GM18499 (cell line): ENCODE results near the gene LOXL1.
"Not testable (repeated sequence)": the region's sequence is repeated elsewhere in the genome, so short reads cannot be mapped to it uniquely, and the experiment has no call there.

Source experiments
- ATAC-seq: cut with Tn5 transposase; IDR thresholded peaks from one replicate; pipeline ENCODE4 v1.9.1; 2021; ENCODE audit warnings: moderate number of reproducible peaks; ENCODE audit not compliant: insufficient read depth, unreplicated experiment

LOXL1 gene

DNA sequence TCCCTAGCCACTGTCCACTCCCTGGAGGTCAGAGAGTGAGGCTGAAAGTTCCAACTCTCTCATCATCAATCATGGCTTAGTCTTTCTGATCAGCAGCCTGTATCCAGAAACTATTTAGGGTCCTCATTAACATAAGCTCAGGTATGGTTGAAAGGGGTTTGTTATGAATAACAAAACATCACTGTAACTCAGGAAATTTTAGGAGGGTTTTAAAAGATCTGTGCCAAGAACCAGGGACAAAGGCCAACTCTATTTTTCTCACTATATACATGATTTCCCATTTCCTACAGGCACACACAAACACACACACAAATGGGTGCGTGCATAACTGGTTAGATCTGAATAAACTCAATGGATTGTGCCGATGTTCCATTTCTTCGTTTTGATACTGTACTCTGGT, 42.2 kb downstream of the LOXL1 start:
- ATAC-seq = no peak

DNA sequence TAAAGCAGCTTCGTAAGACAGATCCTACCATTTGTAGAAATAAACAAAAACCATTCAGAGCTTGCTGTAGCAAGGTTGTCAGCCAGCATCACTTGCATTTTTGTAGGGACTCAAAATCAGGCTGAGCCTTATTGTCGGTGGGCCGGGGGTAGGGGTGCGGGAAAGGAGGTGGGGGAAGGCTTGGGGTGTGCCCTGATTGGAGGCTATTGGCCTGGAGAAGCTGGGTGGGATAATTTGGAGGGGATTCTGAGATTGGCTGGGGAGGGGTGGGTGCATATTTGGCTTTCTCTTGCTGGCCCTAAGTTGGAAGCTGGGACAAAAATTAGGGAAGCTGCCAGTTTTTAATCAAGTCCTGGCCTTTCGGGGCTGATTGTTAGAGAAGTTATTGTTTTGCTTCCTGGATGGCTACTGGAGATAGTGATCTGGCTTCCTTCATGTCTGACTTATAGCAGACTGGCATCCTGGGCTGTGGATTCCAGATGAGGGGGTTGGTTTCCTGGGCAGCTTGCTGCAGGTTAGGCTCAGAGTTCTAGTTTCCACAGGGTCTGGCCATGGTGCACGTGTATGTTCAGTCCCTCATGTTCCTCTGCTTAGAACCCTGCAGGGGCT, 43.0 kb downstream of the LOXL1 start:
- ATAC-seq = no peak

DNA sequence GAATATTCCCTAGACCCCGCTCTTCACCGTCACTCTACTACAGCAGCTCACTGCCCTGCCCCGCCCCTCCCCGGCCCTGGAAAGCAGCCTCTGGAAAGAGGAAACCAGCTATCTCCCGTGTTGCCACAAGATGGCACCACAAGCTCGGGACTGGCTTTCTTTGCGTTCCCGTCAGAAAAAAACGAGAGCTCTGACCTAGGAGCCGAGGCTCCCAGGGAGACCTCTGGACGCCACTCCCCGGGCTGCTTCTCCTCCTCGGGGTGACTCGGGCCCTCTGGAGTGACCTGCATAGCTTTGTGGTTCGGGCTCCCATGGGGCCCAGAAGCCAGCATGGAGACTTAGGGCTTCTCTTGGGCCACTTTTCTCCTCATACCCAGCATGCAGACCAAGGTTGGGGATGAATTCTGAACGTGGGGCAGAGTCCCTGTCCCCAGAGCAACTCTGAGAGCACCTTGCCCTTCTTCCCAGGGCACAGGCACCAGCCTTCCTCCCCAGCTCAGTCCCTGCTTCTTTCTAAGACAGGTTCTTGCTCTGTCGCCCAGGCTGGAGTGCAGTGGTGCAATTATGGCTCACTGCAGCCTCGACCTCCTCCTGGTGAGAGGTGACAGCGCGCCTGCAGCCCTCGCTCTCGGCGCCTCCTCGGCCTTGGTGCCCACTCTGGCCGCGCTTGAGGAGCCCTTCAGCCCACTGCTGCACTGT, 46.9 kb downstream of the LOXL1 start:
- no peak for ATAC-seq

DNA sequence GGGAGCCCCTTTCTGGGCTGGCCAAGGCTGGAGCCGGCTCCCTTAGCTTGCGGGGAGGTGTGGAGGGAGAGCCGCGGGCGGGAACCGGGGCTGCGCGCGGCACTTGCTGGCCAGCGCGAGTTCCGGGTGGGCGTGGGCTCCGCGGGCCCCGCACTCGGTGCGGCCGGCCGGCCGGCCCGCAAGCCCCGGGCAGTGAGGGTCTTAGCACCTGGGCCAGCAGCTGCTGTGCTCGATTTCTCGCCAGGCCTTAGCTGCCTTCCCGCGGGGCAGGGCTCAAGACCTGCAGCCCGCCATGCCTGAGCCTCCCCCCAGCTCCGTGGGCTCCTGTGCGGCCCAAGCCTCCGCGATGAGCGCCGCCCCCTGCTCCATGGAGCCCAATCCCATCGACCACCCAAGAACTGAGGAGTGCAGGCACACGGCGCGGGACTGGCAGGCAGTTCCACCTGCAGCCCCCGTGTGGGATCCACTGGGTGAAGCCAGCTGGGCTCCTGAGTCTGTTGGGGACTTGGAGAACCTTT, 47.5 kb downstream of the LOXL1 start:
- ATAC-seq = not testable (repeated sequence)

DNA sequence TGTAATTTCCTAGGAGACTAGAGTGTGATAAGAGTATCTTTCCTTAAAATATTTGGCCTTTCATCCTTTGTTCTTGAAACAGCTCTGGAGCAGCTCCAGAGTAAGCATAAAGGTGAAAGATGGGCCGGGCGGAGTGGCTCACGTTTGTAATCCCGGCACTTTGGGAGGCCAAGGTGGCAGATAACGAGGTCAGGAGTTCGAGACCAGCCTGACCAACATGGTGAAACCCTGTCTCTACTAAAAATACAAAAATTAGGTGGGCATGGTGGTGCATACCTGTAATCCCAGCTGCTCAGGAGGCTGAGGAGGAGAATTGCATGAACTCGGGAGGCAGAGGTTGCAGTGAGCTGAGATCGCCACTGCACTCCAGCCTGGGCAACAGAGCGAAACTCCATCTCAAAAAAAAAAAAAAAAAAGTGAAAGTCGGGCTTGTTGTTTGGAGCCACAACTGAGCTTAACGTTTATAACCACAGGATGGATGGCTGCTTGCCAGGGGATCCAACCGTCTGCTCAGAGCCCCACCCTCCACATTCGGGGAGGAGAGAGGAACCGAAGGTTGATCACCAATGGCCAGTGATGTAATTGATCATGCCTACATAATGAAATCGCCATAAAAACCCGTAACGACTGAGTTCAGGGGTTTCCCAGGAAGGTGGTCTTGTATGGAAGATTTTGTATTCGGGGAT, 49.3 kb downstream of the LOXL1 start:
- not testable (repeated sequence) for ATAC-seq

DNA sequence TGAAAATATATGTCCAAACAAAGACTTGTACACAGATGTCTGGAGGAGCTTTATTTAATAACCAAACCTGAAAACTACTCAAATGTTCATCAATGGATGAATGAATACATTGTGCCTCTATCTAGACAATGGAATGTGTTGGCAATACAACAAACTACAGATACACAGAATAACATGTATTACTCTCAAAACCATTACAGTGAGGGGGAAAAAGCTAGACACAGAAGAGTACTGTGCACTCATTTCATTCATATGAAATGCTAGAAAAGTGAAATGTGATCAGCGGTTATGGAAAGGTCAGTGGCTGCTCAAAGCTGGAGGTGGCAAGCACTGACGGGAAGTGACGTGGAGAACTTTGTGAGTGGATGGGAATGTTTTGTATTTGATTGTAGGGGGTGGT, 52.6 kb downstream of the LOXL1 start:
- no peak for ATAC-seq

DNA sequence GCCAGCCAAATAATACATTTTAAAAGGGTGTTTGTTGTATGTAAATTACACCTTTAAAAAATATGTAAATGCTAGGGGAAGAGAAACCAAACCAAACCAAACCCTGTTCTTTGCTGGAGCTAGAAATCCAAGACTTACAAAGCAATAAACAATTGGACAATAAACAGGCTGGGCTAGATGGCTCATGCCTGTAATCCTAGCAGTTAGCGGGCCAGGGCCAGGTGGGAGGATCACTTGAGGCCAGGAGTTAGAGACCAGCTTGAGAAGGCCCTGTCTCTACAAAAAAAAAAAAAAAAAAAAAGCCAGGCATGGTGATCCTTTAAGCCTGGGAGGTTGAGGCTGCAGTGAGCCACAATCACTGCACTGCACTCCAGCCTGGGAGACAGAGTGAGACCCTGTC, 53.4 kb downstream of the LOXL1 start:
- ATAC-seq = no peak

DNA sequence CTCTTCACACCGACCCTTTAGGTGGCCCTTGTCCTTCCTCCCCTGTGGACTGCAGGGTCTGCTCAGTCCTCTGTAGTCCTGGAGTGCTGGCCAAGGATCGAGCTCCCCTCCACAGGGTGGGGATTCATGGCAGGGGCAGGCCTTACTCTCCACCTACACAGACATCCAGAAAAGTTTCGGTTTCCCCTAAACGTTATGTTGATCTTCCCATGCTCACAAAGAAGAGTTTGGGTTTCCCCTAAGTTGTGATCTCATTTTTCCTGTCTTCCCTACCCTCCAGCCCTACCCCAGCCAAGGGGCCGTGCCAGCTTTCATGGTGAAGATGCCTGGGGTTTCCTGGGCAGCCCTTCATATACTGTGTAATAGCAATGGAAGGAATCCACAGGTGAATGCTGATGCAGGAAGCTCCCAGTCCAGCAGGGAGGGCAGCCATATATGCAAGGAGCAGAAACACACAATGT, 55.5 kb downstream of the LOXL1 start:
- no peak for ATAC-seq

DNA sequence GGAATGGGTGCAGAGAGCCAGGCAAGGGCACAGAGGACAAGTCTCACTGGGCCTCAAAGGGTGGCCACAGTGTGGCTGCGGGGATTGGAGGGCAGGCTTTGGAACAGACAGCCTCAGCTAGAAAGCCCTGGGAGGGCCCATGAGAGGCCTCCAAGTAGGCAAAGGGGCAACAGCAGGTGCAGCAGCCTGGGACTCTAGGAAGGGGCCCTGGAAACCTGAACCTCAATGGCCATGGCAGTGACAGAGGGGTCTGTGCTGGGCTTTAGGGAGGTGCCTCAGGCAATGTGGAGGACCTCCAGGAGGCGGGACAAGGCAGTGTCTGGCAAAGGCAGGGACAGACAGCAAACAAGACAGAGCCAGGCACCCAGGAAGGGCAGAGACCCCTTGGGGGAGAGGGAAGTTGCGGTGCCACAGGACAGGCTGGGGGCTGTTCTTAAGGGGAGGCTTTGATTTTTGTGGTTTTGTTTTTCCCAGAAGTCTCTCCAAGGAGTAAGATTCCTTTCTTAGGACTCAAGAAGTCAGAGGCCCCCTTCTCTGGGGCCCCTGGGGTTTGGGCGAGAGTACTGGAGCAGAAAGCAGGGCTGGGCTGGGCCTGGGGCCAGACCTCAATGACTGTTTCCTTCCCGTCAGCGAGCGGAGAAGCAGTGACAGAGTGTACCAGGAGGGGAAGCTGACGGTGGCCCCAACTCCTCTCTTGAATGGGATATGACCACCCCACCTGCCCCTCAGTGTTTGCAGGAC, 56.1 kb downstream of the LOXL1 start:
- ATAC-seq = no peak

DNA sequence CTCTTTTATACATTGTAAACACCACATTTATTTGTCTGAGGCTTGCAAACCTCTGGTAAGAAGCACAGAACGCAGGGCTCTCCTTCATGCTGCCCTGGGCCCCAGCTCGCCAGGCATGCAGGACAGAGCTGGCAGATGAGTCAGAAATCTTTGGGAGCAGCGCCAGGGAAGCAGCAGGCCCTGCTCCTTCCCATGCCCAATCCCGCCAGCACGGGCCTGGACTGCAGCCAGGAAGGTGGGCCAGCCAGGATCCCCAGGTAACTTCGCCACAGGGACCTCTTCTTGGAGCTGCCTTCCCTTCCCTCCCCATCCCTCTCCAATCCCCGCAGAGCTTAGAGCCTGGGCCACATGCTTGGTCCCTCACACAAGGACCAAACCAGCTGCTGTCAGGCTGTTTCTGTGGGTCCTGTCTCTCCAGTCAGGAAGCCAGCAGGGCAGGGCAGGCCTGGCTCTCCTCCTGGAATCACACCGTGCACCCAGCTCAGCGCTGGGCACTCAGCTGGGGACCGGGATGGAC, 57.0 kb downstream of the LOXL1 start:
- no peak for ATAC-seq

DNA sequence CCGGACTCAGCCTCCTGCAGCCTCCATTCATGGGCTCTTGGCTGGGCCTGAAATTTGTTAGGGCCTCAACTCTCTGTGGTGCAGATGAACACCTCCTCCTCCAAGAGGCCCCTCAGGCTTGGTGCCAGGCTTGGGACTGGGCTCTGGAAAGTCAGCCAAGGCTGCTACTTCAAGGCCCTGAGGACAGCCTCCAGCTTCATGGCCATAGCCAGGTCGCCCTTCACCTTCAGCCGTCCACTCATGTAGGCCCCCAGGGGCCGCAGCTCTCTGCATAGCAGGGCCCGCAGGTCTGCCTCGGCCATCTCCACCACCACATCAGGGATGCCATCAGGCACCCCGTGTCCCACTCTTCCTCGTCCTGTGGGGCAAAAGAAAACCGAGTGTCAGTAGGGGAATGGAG, 57.5 kb downstream of the LOXL1 start:
- ATAC-seq = no peak

DNA sequence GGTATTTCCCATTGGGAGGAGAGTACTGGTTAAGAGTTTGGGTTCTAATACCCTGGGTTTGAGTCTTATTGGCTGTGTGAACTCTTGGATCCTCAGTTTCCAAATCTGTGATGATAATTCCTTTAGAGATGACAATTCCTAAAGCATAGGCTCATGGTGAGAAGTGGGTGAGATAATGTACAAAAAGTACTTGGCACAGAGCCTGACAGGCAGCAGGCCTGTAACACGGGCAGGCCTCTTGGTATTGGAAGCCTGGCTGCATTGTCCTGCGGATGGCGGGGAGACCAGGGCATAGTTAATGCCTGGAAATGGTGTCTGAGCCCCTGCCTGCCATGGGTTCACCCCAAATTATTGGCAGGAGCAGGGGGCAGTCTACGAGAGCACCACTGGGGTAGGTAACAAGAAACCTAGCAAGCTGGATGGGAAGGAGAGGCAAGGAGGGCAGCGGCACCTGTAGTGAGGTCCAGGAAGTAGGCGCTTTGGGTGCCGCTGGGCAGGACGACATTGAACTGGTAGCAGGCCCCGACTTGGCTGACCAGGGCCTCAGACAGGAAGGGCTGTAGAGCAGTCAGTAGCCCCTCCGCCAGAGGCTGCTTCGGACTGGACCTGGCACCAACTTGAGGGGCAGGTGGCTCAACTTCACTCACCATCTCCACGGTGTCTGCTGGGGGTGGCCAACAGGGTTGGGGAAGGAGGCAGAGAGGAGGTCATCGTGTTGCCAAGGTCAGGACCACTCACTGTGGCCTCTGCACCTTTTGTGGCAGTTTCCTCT, 58.1 kb downstream of the LOXL1 start:
- no peak for ATAC-seq

DNA sequence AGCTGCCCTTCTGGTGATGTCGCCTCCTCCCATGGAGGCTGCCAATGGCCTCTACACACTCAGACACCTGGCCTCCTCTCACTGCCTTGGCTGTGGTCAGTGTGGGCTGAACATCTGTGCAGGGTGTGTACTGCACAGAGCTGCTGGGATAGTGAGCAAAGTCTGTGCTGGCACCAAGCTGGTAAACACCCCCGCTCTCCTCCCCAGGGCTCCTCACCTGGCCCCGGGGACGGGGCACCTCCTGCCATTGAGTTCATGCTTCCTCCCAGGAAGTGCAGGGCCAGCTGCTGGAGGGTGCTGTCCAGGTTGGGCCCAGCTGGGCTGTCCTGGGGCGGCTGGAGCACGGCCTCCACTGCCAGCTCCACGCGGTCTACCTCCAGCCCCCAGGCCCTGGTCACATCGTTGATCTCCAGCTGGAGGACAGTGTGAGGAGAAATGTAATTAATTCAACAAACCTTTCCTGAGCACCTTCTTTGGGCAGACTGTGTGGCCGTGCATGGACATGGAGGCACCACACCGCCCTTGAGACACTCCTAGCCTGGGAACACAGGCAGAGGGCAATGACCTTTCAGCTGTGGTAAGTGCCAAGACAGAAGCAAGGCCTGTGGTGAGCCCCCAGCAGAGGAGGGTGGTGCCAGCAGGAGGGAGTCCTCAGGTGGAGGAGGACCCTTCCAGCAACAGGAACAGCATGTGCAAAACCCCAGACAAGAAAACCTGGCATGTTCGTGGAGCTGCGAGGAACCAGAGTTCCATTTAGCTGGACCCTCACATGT, 59.0 kb downstream of the LOXL1 start:
- ATAC-seq = no peak

DNA sequence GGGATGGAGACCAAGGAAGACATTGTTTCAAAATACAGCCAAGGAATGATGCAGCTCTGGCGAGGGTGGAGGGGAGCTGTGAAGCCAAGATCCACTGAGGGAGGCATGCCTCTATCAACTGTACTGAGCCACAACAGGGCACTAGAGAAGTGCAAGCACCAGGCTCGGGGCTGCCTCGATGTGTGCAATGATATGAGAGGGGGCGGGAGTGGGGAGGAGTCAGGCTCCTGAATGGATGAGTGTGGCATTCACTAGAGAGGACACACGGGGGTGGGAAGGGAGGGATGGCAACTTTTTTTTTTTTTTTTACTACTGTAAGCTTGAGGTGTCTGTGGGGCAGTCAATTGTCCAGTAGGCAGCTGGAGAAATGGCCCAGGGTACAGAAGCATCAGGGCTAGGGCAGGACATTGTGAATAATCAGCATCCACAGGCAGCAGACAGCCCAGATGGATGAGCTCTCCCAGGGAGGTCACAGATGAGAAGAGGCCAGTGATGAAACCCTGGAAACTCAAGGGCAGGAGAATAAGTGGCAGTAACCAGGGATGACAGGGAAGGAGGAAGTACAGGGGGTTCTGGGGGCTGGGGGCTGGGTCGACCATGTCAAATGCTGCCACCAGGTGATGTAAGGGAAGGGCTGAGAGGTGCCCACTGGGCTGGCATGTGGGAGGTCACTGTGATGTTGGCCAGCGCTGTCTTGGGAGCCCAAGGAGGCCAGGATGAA, 60.0 kb downstream of the LOXL1 start:
- ATAC-seq = no peak

DNA sequence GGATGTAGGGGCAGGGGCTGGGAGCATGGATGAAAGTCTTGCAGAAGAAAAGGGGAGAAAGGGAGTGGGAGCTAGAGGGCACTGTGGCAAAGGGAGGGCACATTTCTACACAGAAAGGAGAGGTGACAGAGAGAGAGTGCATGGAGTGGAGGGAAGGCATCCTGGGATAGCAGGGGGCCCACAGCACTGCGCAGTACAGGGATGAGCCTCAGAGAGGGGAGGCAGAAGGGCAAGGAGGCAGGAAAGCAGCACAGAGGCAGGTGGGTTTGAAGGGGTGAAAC, 60.5 kb downstream of the LOXL1 start:
- no peak for ATAC-seq

DNA sequence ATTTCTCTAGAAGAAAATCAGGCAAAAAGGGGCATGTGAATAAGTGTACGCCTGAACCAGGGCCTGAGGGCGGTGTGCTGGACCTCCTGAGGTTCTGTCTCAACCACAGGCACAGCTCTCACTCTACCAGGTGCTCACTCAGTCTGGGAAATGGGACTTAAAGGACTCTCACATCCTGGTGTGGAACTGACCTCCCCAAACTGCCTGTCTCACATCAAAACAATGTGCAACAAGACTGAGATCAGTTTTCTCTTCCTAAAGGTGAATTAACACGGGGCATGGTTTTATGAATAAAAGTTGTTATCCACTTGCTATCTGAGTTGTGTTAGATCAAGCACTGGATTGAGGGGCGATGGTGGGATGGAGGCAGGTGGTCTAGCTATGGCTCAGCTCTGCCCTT, 61.0 kb downstream of the LOXL1 start:
- ATAC-seq = no peak

DNA sequence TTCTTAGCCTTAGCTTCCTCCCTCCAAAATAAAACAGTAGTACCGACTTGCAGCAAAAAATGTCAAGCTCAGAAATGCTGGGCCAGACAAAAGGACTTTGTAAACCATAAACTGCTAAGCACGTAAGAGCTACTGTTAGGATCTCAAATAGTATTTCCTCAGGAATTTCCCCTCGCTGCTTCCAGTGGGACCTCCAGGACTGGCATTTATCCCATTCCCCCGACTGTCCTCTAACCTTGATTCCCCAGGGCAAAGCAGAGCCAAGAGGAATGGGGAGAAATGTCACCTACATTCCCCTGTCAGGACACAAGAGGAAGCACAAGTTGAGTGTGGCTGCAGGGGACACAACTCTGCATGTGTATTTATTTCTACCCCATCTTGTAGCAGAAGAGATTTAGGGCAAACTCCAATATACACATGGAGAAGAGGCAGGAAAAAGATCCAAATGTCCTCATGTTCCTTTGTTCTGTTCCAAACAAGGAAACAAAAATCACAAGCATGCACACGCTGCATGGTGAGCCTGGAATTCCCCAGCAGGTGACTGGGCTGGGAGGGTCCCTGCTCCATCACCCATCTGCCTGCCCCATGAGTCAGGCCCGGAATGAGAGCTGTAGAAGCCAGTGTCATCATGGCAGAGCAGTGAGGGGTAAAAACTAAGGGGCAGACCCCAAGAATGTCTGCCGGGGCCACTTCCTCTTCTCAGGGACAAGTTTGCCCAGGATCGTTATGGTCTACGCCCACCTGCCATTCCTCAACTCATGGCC, 61.6 kb downstream of the LOXL1 start:
- no peak for ATAC-seq

DNA sequence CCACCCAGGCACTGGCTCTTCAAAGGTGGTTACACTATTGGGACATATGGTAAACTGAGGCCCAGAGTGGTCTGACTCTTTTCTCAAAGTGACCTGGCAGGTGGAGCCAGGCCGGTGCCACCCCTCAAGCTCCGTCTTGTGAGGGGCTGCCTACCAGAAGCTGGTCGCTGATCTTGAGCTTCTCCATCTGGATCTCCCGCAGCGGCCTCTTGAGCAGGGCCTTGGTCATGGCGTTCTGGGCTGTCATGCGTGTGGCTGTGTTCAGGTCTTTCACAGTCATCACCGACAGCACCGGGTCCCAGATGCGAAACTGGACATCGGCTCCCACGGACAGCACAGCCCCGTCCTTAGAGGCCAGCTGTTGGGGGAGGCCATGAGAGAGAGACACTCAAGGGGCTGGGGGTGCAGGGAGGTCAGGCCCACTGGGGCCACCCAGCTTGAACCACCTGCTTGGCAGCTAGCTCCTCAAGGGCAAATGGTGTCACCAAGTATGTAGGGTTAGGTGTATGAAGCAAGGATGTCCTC, 62.2 kb downstream of the LOXL1 start:
- no peak for ATAC-seq
